ENCODE measurements around the gene MIEF2.

- no peak for TF ChIP-seq CTCF (conservative IDR thresholded peaks at IDR 0.05)
- TF ChIP-seq ZFX (IDR thresholded peaks at IDR 0.05), result no peak
Measured at GRCh38 chr17:18281788-18282187, 21.3 kb downstream of the MIEF2 start.
